ENCODE results near the gene DENND2A. TPM values are rescaled to one million over a fixed set of nuclear protein-coding genes. Genes with fewer than 3 reads are reported as not detected.
"Not testable (repeated sequence)": the region's sequence is repeated elsewhere in the genome, so short reads cannot be mapped to it uniquely, and the experiment has no call there.

The DENND2A gene
- total RNA-seq, 2 experiments from 2014 or later, result not detected

GRCh38 chr7:140678816-140679130 is 38.2 kb upstream of the DENND2A start:
- DNase-seq (no peak), ATAC-seq (no peak)
- ChIA-PET CTCF (interaction anchor here (0.6 kb wide), 1 partner anchor 1618 kb away, joined by 3 read pairs; no protein-coding TSS in a partner anchor), POLR2A (no interaction called here)
- peaks cover 26% of the 10 kb centered on the region for H3K4me1 Mint-ChIP-seq
- H3K27me3 Mint-ChIP-seq, result no peaks in the 10 kb centered on the region
- H3K27ac Mint-ChIP-seq, result no peak overlapping the region
- peaks cover 49% of the 10 kb centered on the region for H3K36me3 Mint-ChIP-seq (ENCODE audit: low read depth)
- no peak overlapping the region for H3K4me3 Mint-ChIP-seq
- no peaks in the 10 kb centered on the region for H3K9me3 Mint-ChIP-seq (ENCODE audit: low read depth)
- intact Hi-C loops (cut with DNase I, micrococcal nuclease), result loop anchor here in 1 of 2 experiments (10.0 kb wide), 2 partner anchors 504 to 1314 kb away; partner anchors contain the start of gene KDM7A

GRCh38 chr7:140678081-140678815 is 37.6 kb upstream of the DENND2A start:
- ATAC-seq, result no peak
- Mint-ChIP-seq H3K4me3 (no peak overlapping the region), H3K4me1 (peaks cover 30% of the 10 kb centered on the region), H3K9me3 (ENCODE audit: low read depth) (no peaks in the 10 kb centered on the region), H3K36me3 (ENCODE audit: low read depth) (peaks cover 47% of the 10 kb centered on the region), H3K27me3 (no peaks in the 10 kb centered on the region), H3K27ac (no peak overlapping the region)
- no peak for DNase-seq
- CTCF ChIA-PET, result no interaction called here
- intact Hi-C loops (cut with DNase I, micrococcal nuclease), result loop anchor here in 1 of 2 experiments (10.0 kb wide), 2 partner anchors 503 to 1313 kb away; partner anchors contain the start of gene KDM7A
- POLR2A ChIA-PET, result no interaction called here

GRCh38 chr7:140677496-140677895 is 36.9 kb upstream of the DENND2A start:
- ATAC-seq (no peak), DNase-seq (no peak)
- Mint-ChIP-seq H3K4me1 (peaks cover 30% of the 10 kb centered on the region), H3K9me3 (ENCODE audit: low read depth) (no peaks in the 10 kb centered on the region), H3K27ac (no peak overlapping the region), H3K4me3 (no peak overlapping the region), H3K27me3 (no peaks in the 10 kb centered on the region), H3K36me3 (ENCODE audit: low read depth) (peaks cover 47% of the 10 kb centered on the region)
- ChIA-PET CTCF (no interaction called here), POLR2A (no interaction called here)
- intact Hi-C loops (cut with DNase I, micrococcal nuclease), result loop anchor here in 1 of 2 experiments (10.0 kb wide), 2 partner anchors 503 to 1313 kb away; partner anchors contain the start of gene KDM7A

- H3K4me1 Mint-ChIP-seq, result peaks cover 35% of the 10 kb centered on the region
- ATAC-seq; H3K4me3 Mint-ChIP-seq; POLR2A ChIA-PET; H3K27ac Mint-ChIP-seq; H3K9me3 Mint-ChIP-seq (ENCODE audit: low read depth); DNase-seq; H3K27me3 Mint-ChIP-seq: not testable (repeated sequence)
- intact Hi-C loops (cut with DNase I, micrococcal nuclease), result loop anchor here in 1 of 2 experiments (10.0 kb wide), 2 partner anchors 502 to 1312 kb away; partner anchors contain the start of gene KDM7A
- peaks cover 43% of the 10 kb centered on the region for H3K36me3 Mint-ChIP-seq (ENCODE audit: low read depth)
- CTCF ChIA-PET, result interaction anchor here (1.5 kb wide), 1 partner anchor 19 kb away, joined by 4 read pairs; the partner anchor contains the start of gene NDUFB2
These were observed 36.3 kb upstream of the DENND2A start for GRCh38 chr7:140676956-140677355.

GRCh38 chr7:140676306-140676705 is 35.7 kb upstream of the DENND2A start:
- Mint-ChIP-seq H3K9me3 (ENCODE audit: low read depth) (no peaks in the 10 kb centered on the region), H3K27ac (no peak overlapping the region), H3K27me3 (no peaks in the 10 kb centered on the region), H3K4me1 (peaks cover 35% of the 10 kb centered on the region), H3K36me3 (ENCODE audit: low read depth) (peaks cover 41% of the 10 kb centered on the region), H3K4me3 (no peak overlapping the region)
- ATAC-seq, result no peak
- ChIA-PET POLR2A (no interaction called here), CTCF (interaction anchor here (0.9 to 1.8 kb wide), 3 partner anchors 14 to 199 kb away, joined by 3 to 6 read pairs (median 4); partner anchors contain the start of gene NDUFB2)
- intact Hi-C loops (cut with DNase I, micrococcal nuclease), result loop anchor here in 1 of 2 experiments (10.0 kb wide), 2 partner anchors 502 to 1312 kb away; partner anchors contain the start of gene KDM7A
- no peak for DNase-seq

GRCh38 chr7:140675726-140676125 is 35.1 kb upstream of the DENND2A start:
- H3K9me3 Mint-ChIP-seq (ENCODE audit: low read depth), result no peaks in the 10 kb centered on the region
- peaks cover 35% of the 10 kb centered on the region for H3K4me1 Mint-ChIP-seq
- H3K36me3 Mint-ChIP-seq (ENCODE audit: low read depth), result peaks cover 37% of the 10 kb centered on the region
- H3K27ac Mint-ChIP-seq, result no peak overlapping the region
- intact Hi-C loops (cut with DNase I, micrococcal nuclease), result loop anchor here in 1 of 2 experiments (10.0 kb wide), 2 partner anchors 501 to 1311 kb away; partner anchors contain the start of gene KDM7A
- ChIA-PET POLR2A (no interaction called here), CTCF (interaction anchor here (0.9 to 1.8 kb wide), 5 partner anchors 14 to 426 kb away, joined by 3 to 8 read pairs (median 4); partner anchors contain the start of gene NDUFB2)
- H3K4me3 Mint-ChIP-seq, result peak overlapping the region; percentile 35
- ATAC-seq, result no peak
- no peak for DNase-seq
- H3K27me3 Mint-ChIP-seq, result no peaks in the 10 kb centered on the region

GRCh38 chr7:140674899-140675701 is 34.5 kb upstream of the DENND2A start:
- no peak for ATAC-seq
- POLR2A ChIA-PET, result no interaction called here
- Mint-ChIP-seq H3K27ac (peak overlapping the region; percentile 61), H3K4me3 (peak overlapping the region; percentile 85), H3K27me3 (no peaks in the 10 kb centered on the region), H3K36me3 (ENCODE audit: low read depth) (peaks cover 35% of the 10 kb centered on the region), H3K9me3 (ENCODE audit: low read depth) (no peaks in the 10 kb centered on the region), H3K4me1 (peaks cover 35% of the 10 kb centered on the region)
- intact Hi-C loops (cut with DNase I, micrococcal nuclease), result loop anchor here in 1 of 2 experiments (10.0 kb wide), 2 partner anchors 500 to 1310 kb away; partner anchors contain the start of gene KDM7A
- CTCF ChIA-PET, result interaction anchor here (0.6 to 1.9 kb wide), 10 partner anchors 9 to 850 kb away, joined by 3 to 8 read pairs (median 3); partner anchors contain the start of gene NDUFB2
- no peak for DNase-seq

GRCh38 chr7:140674356-140674800 is 33.8 kb upstream of the DENND2A start:
- intact Hi-C loops (cut with DNase I, micrococcal nuclease), result loop anchor here in 1 of 2 experiments (10.0 kb wide), 2 partner anchors 500 to 1310 kb away; partner anchors contain the start of gene KDM7A
- Mint-ChIP-seq H3K9me3 (ENCODE audit: low read depth) (no peaks in the 10 kb centered on the region), H3K4me3 (peak overlapping the region; percentile 85), H3K36me3 (ENCODE audit: low read depth) (peaks cover 32% of the 10 kb centered on the region), H3K27ac (peak overlapping the region; percentile 14), H3K27me3 (no peaks in the 10 kb centered on the region), H3K4me1 (peaks cover 35% of the 10 kb centered on the region)
- CTCF ChIA-PET, result interaction anchor here (0.6 to 1.9 kb wide), 8 partner anchors 10 to 850 kb away, joined by 3 to 8 read pairs (median 4); partner anchors contain the start of gene NDUFB2
- DNase-seq (no peak), ATAC-seq (no peak)
- POLR2A ChIA-PET, result no interaction called here

GRCh38 chr7:140673774-140674155 is 33.2 kb upstream of the DENND2A start:
- Mint-ChIP-seq H3K36me3 (ENCODE audit: low read depth) (peaks cover 26% of the 10 kb centered on the region), H3K4me1 (peaks cover 35% of the 10 kb centered on the region), H3K9me3 (ENCODE audit: low read depth) (no peaks in the 10 kb centered on the region), H3K27ac (peak overlapping the region; percentile 87), H3K27me3 (no peaks in the 10 kb centered on the region), H3K4me3 (peak overlapping the region; percentile 85)
- ATAC-seq (no peak), DNase-seq (no peak)
- ChIA-PET POLR2A (interaction anchor here (0.6 to 0.8 kb wide), 2 partner anchors 13 to 325 kb away, joined by 3 to 4 read pairs; no protein-coding TSS in a partner anchor), CTCF (interaction anchor here (0.7 to 1.9 kb wide), 4 partner anchors 11 to 340 kb away, joined by 3 to 5 read pairs (median 4); no protein-coding TSS in a partner anchor)
- intact Hi-C loops (cut with DNase I, micrococcal nuclease), result loop anchor here (1.0 to 10.0 kb wide), 5 partner anchors 23 to 1309 kb away; partner anchors contain the start of genes NDUFB2 (in 2 of the 2), BRAF (in 1 of the 2), KDM7A (in 1 of the 2) and MKRN1 (in 1 of the 2)

GRCh38 chr7:140673063-140673773 is 32.6 kb upstream of the DENND2A start:
- intact Hi-C loops (cut with DNase I, micrococcal nuclease), result loop anchor here (1.0 to 10.0 kb wide), 5 partner anchors 23 to 1308 kb away; partner anchors contain the start of genes NDUFB2 (in 2 of the 2), BRAF (in 1 of the 2), KDM7A (in 1 of the 2) and MKRN1 (in 1 of the 2)
- peak overlapping the region; percentile 87 for H3K27ac Mint-ChIP-seq
- H3K9me3 Mint-ChIP-seq (ENCODE audit: low read depth), result no peaks in the 10 kb centered on the region
- peaks cover 35% of the 10 kb centered on the region for H3K4me1 Mint-ChIP-seq
- ChIA-PET CTCF (interaction anchor here (1.9 kb wide), 1 partner anchor 11 kb away, joined by 5 read pairs; no protein-coding TSS in a partner anchor), POLR2A (interaction anchor here (0.5 to 0.8 kb wide), 3 partner anchors 14 to 324 kb away, joined by 3 to 10 read pairs (median 4); no protein-coding TSS in a partner anchor)
- ATAC-seq (peak; percentile 74), DNase-seq (peak; percentile 72)
- peaks cover 22% of the 10 kb centered on the region for H3K36me3 Mint-ChIP-seq (ENCODE audit: low read depth)
- H3K4me3 Mint-ChIP-seq, result peak overlapping the region; percentile 85
- no peaks in the 10 kb centered on the region for H3K27me3 Mint-ChIP-seq
